Stimulated activated CD4-positive, alpha-beta T cell treated with anti-CD3 and anti-CD28 coated beads, Interleukin-15, amount 100 ng/mL, for 1 hour (primary cell): Measurements from ENCODE around the gene WDCP.
"Not testable (repeated sequence)": the region's sequence is repeated elsewhere in the genome, so short reads cannot be mapped to it uniquely, and the experiment has no call there.

ENCODE experiments used
- DNase-seq, 2 donors: peaks; one replicate each; pipeline ENCODE4 v3.0.0-alpha.2; 2020; ENCODE audit warnings: low read depth in 1 of 2, low spot score in 1 of 2

Gene WDCP

GRCh38 chr2:24072259-24072658 lies 25.1 kb upstream of the WDCP start:
- no peak for DNase-seq

GRCh38 chr2:24065341-24065740 lies 18.1 kb upstream of the WDCP start:
- no peak for DNase-seq

- no peak for DNase-seq
Observed at GRCh38 chr2:24058564-24059271, 11.5 kb upstream of the WDCP start.

GRCh38 chr2:24055750-24056149 lies 8.6 kb upstream of the WDCP start:
- no peak for DNase-seq

GRCh38 chr2:24054366-24055010 lies 7.3 kb upstream of the WDCP start:
- no peak for DNase-seq

- DNase-seq = no peak
Observed at GRCh38 chr2:24052951-24053350, 5.8 kb upstream of the WDCP start.

- no peak for DNase-seq
Observed at GRCh38 chr2:24051833-24052232, 4.6 kb upstream of the WDCP start.

GRCh38 chr2:24050041-24050979 lies 3.1 kb upstream of the WDCP start:
- no peak for DNase-seq

GRCh38 chr2:24049485-24050021 lies 2.4 kb upstream of the WDCP start, which contains the start of gene FKBP1B:
FKBP1B (plus strand) TSS chr2:24049741; CDS start chr2:24049850, 109 bp downstream.
- DNase-seq = no peak

GRCh38 chr2:24048769-24049484 lies 1.7 kb upstream of the WDCP start:
- no peak for DNase-seq

- no peak for DNase-seq
Observed at GRCh38 chr2:24047703-24048033, 477 bp upstream of the WDCP start.

GRCh38 chr2:24046599-24046929 lies 627 bp downstream of the WDCP start:
- no peak for DNase-seq

- no peak for DNase-seq
Observed at GRCh38 chr2:24045511-24046508, 1.4 kb downstream of the WDCP start.

- DNase-seq = not testable (repeated sequence)
Observed at GRCh38 chr2:24043133-24043532, 4.1 kb downstream of the WDCP start.

- DNase-seq = no peak
Observed at GRCh38 chr2:24040511-24040910, 6.7 kb downstream of the WDCP start.

- no peak for DNase-seq
Observed at GRCh38 chr2:24038786-24039499, 8.2 kb downstream of the WDCP start.

GRCh38 chr2:24026233-24026632 lies 21.0 kb downstream of the WDCP start:
- DNase-seq = no peak

GRCh38 chr2:24024996-24025663 lies 22.1 kb downstream of the WDCP start:
- no peak for DNase-seq

GRCh38 chr2:24024018-24024417 lies 23.2 kb downstream of the WDCP start:
- DNase-seq = no peak
